ENCODE measurements around the gene CCDC24.

Gene CCDC24

GRCh38 chr1:43963890-43964289 lies 27.5 kb upstream of the CCDC24 start:
- Histone ChIP-seq H3K27ac (ENCODE audit: low read length) (no peak overlapping the region), H3K4me3 (ENCODE audit: low read length in 2 of 2) (no peak overlapping the region), H3K27me3 (ENCODE audit: control insufficient read depth in 1 of 2, insufficient read depth in 2 of 2, low read length in 2 of 2) (no peaks in the 10 kb centered on the region), H3K9ac (ENCODE audit: low read length in 2 of 2) (no peak overlapping the region), H3K9me3 (ENCODE audit: control insufficient read depth in 2 of 2, low read length in 2 of 2) (no peaks in the 10 kb centered on the region), H3K4me1 (ENCODE audit: control insufficient read depth, insufficient read depth, low read length) (no peaks in the 10 kb centered on the region), H3K36me3 (ENCODE audit: control insufficient read depth in 2 of 2, insufficient read depth in 2 of 2, low read length in 2 of 2) (peaks cover 41 to 55% of the 10 kb centered on the region in 2 donors)

- no peaks in the 10 kb centered on the region for H3K9me3 ChIP-seq (ENCODE audit: control insufficient read depth in 2 of 2, low read length in 2 of 2)
- peaks cover 32 to 44% of the 10 kb centered on the region in 2 donors for H3K36me3 ChIP-seq (ENCODE audit: control insufficient read depth in 2 of 2, insufficient read depth in 2 of 2, low read length in 2 of 2)
- H3K9ac ChIP-seq (ENCODE audit: low read length in 2 of 2), result no peak overlapping the region
- H3K27me3 ChIP-seq (ENCODE audit: control insufficient read depth in 1 of 2, insufficient read depth in 2 of 2, low read length in 2 of 2), result no peaks in the 10 kb centered on the region
- H3K4me1 ChIP-seq (ENCODE audit: control insufficient read depth, insufficient read depth, low read length), result peaks cover 4% of the 10 kb centered on the region
- no peak overlapping the region for H3K27ac ChIP-seq (ENCODE audit: low read length)
- H3K4me3 ChIP-seq (ENCODE audit: low read length in 2 of 2), result no peak overlapping the region
These were observed 26.1 kb upstream of the CCDC24 start for GRCh38 chr1:43965316-43965715.

- H3K27ac ChIP-seq (ENCODE audit: low read length), result no peak overlapping the region
- H3K4me3 ChIP-seq (ENCODE audit: low read length in 2 of 2), result no peak overlapping the region
- no peaks in the 10 kb centered on the region for H3K27me3 ChIP-seq (ENCODE audit: control insufficient read depth in 1 of 2, insufficient read depth in 2 of 2, low read length in 2 of 2)
- H3K9me3 ChIP-seq (ENCODE audit: control insufficient read depth in 2 of 2, low read length in 2 of 2), result no peaks in the 10 kb centered on the region
- no peak overlapping the region for H3K9ac ChIP-seq (ENCODE audit: low read length in 2 of 2)
- peaks cover 12% of the 10 kb centered on the region for H3K4me1 ChIP-seq (ENCODE audit: control insufficient read depth, insufficient read depth, low read length)
- peaks cover 13 to 25% of the 10 kb centered on the region in 2 donors for H3K36me3 ChIP-seq (ENCODE audit: control insufficient read depth in 2 of 2, insufficient read depth in 2 of 2, low read length in 2 of 2)
These were observed 23.0 kb upstream of the CCDC24 start for GRCh38 chr1:43968348-43968948.

- Histone ChIP-seq H3K36me3 (ENCODE audit: control insufficient read depth in 2 of 2, insufficient read depth in 2 of 2, low read length in 2 of 2) (peaks cover 11 to 24% of the 10 kb centered on the region in 2 donors), H3K4me1 (ENCODE audit: control insufficient read depth, insufficient read depth, low read length) (peaks cover 19% of the 10 kb centered on the region), H3K9me3 (ENCODE audit: control insufficient read depth in 2 of 2, low read length in 2 of 2) (no peaks in the 10 kb centered on the region), H3K4me3 (ENCODE audit: low read length in 2 of 2) (peak overlapping the region; percentile 97 to 99), H3K9ac (ENCODE audit: low read length in 2 of 2) (no peak overlapping the region), H3K27me3 (ENCODE audit: control insufficient read depth in 1 of 2, insufficient read depth in 2 of 2, low read length in 2 of 2) (no peaks in the 10 kb centered on the region), H3K27ac (ENCODE audit: low read length) (no peak overlapping the region)
These were observed 22.0 kb upstream of the CCDC24 start for GRCh38 chr1:43969416-43969745.

GRCh38 chr1:43969746-43970466 lies 21.5 kb upstream of the CCDC24 start, which contains the start of gene DPH2:
Gene DPH2 (plus strand): TSS chr1:43970010. CDS start chr1:43970176, 166 bp downstream.
- Histone ChIP-seq H3K9me3 (ENCODE audit: control insufficient read depth in 2 of 2, low read length in 2 of 2) (no peaks in the 10 kb centered on the region), H3K27me3 (ENCODE audit: control insufficient read depth in 1 of 2, insufficient read depth in 2 of 2, low read length in 2 of 2) (no peaks in the 10 kb centered on the region), H3K36me3 (ENCODE audit: control insufficient read depth in 2 of 2, insufficient read depth in 2 of 2, low read length in 2 of 2) (peaks cover 7 to 20% of the 10 kb centered on the region in 2 donors), H3K9ac (ENCODE audit: low read length in 2 of 2) (peak within 1 kb of the TSS; percentile 80 to 84), H3K4me3 (ENCODE audit: low read length in 2 of 2) (peak within 1 kb of the TSS; percentile 97 to 99), H3K27ac (ENCODE audit: low read length) (peak within 1 kb of the TSS; percentile 24), H3K4me1 (ENCODE audit: control insufficient read depth, insufficient read depth, low read length) (peaks cover 21% of the 10 kb centered on the region)

GRCh38 chr1:43970502-43970901 lies 20.9 kb upstream of the CCDC24 start:
- H3K9ac ChIP-seq (ENCODE audit: low read length in 2 of 2), result peak overlapping the region; percentile 80 to 84
- no peaks in the 10 kb centered on the region for H3K9me3 ChIP-seq (ENCODE audit: control insufficient read depth in 2 of 2, low read length in 2 of 2)
- peaks cover 7 to 20% of the 10 kb centered on the region in 2 donors for H3K36me3 ChIP-seq (ENCODE audit: control insufficient read depth in 2 of 2, insufficient read depth in 2 of 2, low read length in 2 of 2)
- peaks cover 25% of the 10 kb centered on the region for H3K4me1 ChIP-seq (ENCODE audit: control insufficient read depth, insufficient read depth, low read length)
- peak overlapping the region; percentile 24 for H3K27ac ChIP-seq (ENCODE audit: low read length)
- H3K4me3 ChIP-seq (ENCODE audit: low read length in 2 of 2), result peak overlapping the region; percentile 97 to 99
- H3K27me3 ChIP-seq (ENCODE audit: control insufficient read depth in 1 of 2, insufficient read depth in 2 of 2, low read length in 2 of 2), result no peaks in the 10 kb centered on the region

GRCh38 chr1:43970911-43971310 lies 20.5 kb upstream of the CCDC24 start:
- peak overlapping the region in 1 of 2 donors; percentile 97 for H3K4me3 ChIP-seq (ENCODE audit: low read length in 2 of 2)
- no peak overlapping the region for H3K27ac ChIP-seq (ENCODE audit: low read length)
- H3K4me1 ChIP-seq (ENCODE audit: control insufficient read depth, insufficient read depth, low read length), result peaks cover 29% of the 10 kb centered on the region
- no peak overlapping the region for H3K9ac ChIP-seq (ENCODE audit: low read length in 2 of 2)
- no peaks in the 10 kb centered on the region for H3K27me3 ChIP-seq (ENCODE audit: control insufficient read depth in 1 of 2, insufficient read depth in 2 of 2, low read length in 2 of 2)
- H3K9me3 ChIP-seq (ENCODE audit: control insufficient read depth in 2 of 2, low read length in 2 of 2), result no peaks in the 10 kb centered on the region
- H3K36me3 ChIP-seq (ENCODE audit: control insufficient read depth in 2 of 2, insufficient read depth in 2 of 2, low read length in 2 of 2), result peaks cover 7 to 19% of the 10 kb centered on the region in 2 donors

GRCh38 chr1:43971336-43971980 lies 19.9 kb upstream of the CCDC24 start:
- Histone ChIP-seq H3K27ac (ENCODE audit: low read length) (no peak overlapping the region), H3K9ac (ENCODE audit: low read length in 2 of 2) (no peak overlapping the region), H3K36me3 (ENCODE audit: control insufficient read depth in 2 of 2, insufficient read depth in 2 of 2, low read length in 2 of 2) (peaks cover 11 to 19% of the 10 kb centered on the region in 2 donors), H3K9me3 (ENCODE audit: control insufficient read depth in 2 of 2, low read length in 2 of 2) (no peaks in the 10 kb centered on the region), H3K4me1 (ENCODE audit: control insufficient read depth, insufficient read depth, low read length) (peaks cover 34% of the 10 kb centered on the region), H3K27me3 (ENCODE audit: control insufficient read depth in 1 of 2, insufficient read depth in 2 of 2, low read length in 2 of 2) (no peaks in the 10 kb centered on the region), H3K4me3 (ENCODE audit: low read length in 2 of 2) (no peak overlapping the region)

- Histone ChIP-seq H3K27me3 (ENCODE audit: control insufficient read depth in 1 of 2, insufficient read depth in 2 of 2, low read length in 2 of 2) (no peaks in the 10 kb centered on the region), H3K27ac (ENCODE audit: low read length) (peak overlapping the region; percentile 92), H3K9me3 (ENCODE audit: control insufficient read depth in 2 of 2, low read length in 2 of 2) (no peaks in the 10 kb centered on the region), H3K4me3 (ENCODE audit: low read length in 2 of 2) (peak overlapping the region; percentile 87 to 91), H3K4me1 (ENCODE audit: control insufficient read depth, insufficient read depth, low read length) (peaks cover 51% of the 10 kb centered on the region), H3K36me3 (ENCODE audit: control insufficient read depth in 2 of 2, insufficient read depth in 2 of 2, low read length in 2 of 2) (peaks cover 25 to 28% of the 10 kb centered on the region in 2 donors), H3K9ac (ENCODE audit: low read length in 2 of 2) (peak overlapping the region; percentile 89 to 91)
These were observed 17.4 kb upstream of the CCDC24 start for GRCh38 chr1:43973981-43974442.

GRCh38 chr1:43974443-43975248 lies 16.8 kb upstream of the CCDC24 start, which contains the start of gene ATP6V0B:
Gene ATP6V0B (plus strand): TSS chr1:43974960. CDS start chr1:43975041, 81 bp downstream.
- Histone ChIP-seq H3K9me3 (ENCODE audit: control insufficient read depth in 2 of 2, low read length in 2 of 2) (no peaks in the 10 kb centered on the region), H3K27me3 (ENCODE audit: control insufficient read depth in 1 of 2, insufficient read depth in 2 of 2, low read length in 2 of 2) (no peaks in the 10 kb centered on the region), H3K36me3 (ENCODE audit: control insufficient read depth in 2 of 2, insufficient read depth in 2 of 2, low read length in 2 of 2) (peaks cover 25 to 28% of the 10 kb centered on the region in 2 donors), H3K9ac (ENCODE audit: low read length in 2 of 2) (peak within 1 kb of the TSS; percentile 89 to 91), H3K27ac (ENCODE audit: low read length) (peak within 1 kb of the TSS; percentile 92), H3K4me1 (ENCODE audit: control insufficient read depth, insufficient read depth, low read length) (peaks cover 51% of the 10 kb centered on the region), H3K4me3 (ENCODE audit: low read length in 2 of 2) (peak within 1 kb of the TSS; percentile 87 to 91)
